ENCODE data around the gene CCNY. TPM values are rescaled to one million over a fixed set of nuclear protein-coding genes. Genes with fewer than 3 reads are reported as not detected.

The CCNY gene
- polyA plus RNA-seq, 12 donors = 55.9 to 421 (median 99.4) TPM

DNA sequence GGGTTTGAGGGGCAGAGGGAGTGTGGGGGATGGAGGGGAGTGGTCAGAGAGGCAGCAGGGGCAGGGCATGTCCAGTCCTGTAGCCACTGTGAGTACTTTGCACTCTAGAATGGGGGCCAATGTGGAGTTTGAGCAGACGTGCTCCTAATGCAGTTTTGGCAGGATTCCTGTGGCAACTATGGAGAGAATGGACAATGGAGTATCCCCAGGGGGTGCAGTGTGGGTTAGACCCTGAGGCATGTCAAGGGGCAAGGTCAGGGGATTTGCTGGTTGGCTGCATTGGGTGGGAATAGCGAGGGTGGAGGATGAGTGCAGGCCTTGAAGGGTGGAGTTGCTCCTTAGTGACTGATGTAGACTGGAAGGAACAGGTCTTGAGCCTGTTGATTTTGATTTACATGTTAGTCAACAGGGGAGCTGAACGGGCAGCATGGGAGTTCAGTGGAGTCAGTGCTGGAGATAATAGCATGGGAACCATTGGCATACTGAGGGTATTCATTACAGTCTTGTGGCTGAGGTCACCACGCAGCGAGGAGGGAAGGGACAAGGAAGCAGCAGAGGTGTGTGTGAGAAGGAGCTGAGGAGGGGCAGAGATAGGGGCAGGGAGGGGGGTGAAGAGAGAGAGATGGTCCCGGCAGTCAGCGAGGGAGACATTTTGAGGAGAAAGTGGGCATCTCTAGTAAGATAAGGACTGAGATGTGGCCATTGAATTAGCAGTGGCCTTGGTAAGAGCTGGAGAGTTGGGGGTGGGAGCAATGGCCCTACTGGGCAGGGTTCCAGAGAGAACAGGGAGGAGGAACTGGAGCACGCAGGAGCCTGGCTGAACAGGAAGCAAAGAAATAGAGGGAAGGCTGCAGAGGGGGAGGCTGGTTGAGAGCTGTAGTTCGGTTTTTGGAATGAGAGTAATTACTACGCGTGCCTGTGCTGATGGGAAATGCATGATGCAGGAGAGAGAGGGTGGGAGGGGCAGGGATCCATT lies 112.7 kb downstream of the CCNY start:
- no peak for DNase-seq

- DNase-seq = no peak
Measured at GRCh38 chr10:35449944-35450343, 113.6 kb downstream of the CCNY start.

GRCh38 chr10:35451151-35452016 lies 115.1 kb downstream of the CCNY start:
- no peak for DNase-seq

- no peak for DNase-seq
Measured at GRCh38 chr10:35452171-35452570, 115.9 kb downstream of the CCNY start.

DNA sequence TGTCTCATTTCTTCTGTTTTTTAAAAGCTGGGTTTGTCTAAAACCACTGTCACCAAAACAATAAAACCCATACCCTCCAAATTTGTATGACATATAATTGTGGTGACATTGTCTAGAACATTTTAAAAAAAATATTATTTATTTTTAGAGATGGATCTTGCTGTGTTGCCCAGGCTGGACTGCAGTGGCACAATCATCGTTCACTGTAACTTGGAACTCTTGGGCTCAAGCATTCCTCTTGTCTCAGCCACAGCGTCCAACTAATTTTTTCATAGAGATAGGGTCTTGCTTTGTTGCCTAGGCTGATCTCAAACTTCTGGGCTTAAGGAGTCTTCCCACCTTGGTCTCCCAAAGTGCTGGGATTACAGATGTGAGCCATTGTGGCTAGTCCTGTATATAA lies 116.5 kb downstream of the CCNY start:
- DNase-seq = no peak

DNA sequence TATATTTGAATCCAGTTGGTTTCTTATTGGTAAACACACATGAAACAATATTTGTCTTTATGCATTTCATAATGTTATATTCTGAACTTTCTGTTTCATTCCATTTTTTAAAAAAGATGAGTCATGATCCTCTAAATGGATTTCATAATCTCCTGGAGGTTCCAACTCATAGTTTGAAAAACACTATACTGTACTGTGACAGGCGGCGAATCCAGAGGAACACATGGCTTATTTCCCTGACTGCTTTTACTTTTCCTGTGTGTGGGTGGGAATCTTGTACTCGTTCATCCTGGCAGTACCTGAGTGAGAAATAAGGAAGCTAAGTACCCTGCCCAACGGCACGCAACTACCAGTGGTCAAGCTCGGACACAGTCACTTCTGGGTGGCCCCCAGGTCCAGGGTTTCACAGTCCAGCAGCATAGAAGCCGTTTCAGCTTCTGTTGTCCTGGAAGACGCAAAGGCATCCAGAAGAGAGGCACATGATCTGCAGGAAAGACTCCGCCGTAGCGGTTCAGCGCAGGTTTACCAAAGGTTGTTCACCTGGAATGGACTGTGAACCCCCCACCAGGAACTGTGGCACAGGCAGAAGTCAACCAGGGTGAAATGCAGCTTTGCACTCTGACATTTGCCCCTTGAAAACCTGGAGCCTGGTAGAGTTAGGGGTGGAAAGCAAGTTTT lies 117.7 kb downstream of the CCNY start:
- no peak for DNase-seq

DNA sequence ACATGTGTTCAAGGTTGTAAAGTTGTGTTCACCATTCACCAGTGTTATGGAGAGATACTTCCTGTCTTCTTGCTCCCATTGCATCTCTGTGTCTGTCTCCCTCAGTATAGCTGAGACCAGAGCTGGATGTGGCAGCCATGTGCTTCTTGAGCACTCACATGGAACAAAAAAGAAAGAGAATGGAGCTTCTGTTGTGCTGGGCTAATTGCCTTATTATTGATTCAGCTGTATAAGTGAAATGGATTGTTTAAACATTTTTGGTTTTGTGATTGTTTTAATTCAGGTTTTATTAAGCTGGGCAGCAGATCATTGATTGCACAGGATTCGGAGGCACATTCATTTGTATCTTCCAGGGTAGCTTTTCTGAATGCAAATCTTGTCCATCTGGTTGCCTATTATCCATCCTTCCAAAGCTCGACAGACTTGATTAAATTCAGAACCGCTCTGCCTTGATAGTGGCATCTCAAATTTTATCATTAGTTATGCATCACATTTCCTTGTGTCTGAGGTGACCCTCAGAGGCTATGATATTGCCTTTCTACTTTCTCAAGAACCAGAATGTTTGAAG lies 119.9 kb downstream of the CCNY start:
- no peak for DNase-seq

DNA sequence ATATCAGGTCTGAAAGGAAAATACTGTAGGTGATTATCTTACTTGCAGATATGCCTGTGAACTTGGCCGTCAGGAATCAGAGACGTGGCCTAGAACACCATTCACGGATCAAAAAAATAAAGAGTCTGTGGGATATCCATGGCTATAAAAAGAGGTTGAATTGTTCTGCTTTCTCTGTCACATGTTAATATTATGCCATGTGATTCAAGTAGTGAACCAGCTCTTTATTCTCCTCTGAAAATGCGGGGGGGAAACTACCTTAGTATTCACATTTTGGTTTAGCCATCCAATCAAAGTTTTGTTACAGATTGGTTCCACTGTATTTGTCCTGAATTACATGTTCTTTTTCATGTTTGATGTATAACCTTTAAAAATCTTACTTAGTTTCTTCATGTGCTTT lies 120.5 kb downstream of the CCNY start:
- no peak for DNase-seq

- no peak for DNase-seq
Measured at GRCh38 chr10:35458500-35459448, 122.5 kb downstream of the CCNY start.

DNA sequence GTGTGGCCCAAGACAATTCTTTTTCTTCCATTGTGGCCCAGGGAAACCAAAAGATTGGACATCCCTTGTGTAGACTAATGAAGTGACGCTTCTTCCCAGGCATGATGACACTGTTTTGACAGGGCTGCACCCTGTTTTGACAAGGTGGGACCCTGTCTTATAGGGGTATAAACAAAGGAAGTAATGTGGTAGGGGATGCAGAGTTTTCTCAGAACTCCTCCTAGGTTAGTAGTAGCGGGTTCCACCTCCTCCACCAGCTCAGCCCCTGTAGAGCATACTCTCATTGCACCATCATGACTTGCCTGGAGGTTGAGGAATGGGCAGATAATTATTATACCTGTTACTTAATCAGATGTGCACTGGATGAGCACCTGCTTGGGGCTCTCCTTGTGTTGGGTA lies 123.1 kb downstream of the CCNY start:
- no peak for DNase-seq

- no peak for DNase-seq
Measured at GRCh38 chr10:35460852-35461460, 124.6 kb downstream of the CCNY start.

DNA sequence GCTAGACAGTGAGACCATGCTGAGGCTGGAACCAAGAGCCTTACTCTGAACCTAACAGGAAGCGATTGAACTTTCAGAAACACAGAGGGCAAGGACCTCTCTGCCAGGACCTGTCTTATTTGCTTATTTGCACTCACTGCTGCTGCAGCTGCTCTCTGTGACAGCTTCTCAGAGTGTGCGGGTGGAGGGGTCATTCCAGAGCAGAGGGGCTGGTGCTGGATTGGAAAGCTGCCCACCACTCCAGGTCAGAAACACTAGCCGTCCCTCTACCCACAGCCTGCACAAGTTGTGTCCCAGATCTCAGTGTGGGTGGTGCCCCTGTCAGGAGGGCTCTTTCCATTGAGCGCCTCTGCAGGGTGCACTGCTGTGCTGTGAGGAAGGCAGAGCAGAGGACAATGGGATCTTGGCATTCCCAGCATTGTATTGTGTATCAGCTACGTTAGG lies 126.2 kb downstream of the CCNY start:
- DNase-seq = no peak

- DNase-seq = no peak
Measured at GRCh38 chr10:35463105-35463867, 127.0 kb downstream of the CCNY start.

GRCh38 chr10:35463878-35464277 lies 127.6 kb downstream of the CCNY start:
- DNase-seq = no peak

GRCh38 chr10:35464825-35465456 lies 128.6 kb downstream of the CCNY start:
- no peak for DNase-seq

- DNase-seq = no peak
Measured at GRCh38 chr10:35465673-35466072, 129.4 kb downstream of the CCNY start.

GRCh38 chr10:35466170-35466569 lies 129.9 kb downstream of the CCNY start:
- no peak for DNase-seq

DNA sequence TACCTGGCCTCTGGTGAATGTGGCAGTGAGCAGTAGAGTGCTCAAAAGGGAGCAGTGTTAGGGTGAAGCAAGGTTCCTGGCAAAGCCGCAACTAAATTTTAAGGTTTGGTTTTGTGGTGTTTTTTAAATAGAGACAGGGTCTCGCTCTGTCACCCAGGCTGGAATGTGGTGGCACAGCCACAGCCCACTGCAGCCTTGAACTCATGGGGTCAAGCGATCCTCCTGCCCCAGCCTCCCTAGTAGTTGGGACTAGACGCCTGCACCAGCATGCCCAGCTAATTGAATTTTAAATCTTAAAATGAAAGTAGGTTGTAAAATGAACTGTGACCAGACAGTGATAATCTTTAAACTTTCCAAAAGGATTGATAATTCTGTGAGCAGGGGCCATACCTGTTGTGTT lies 130.4 kb downstream of the CCNY start:
- DNase-seq = no peak

- no peak for DNase-seq
Measured at GRCh38 chr10:35467186-35467585, 130.9 kb downstream of the CCNY start.

All from muscle of arm (tissue), 12 donors.